NCI-H187 (cell line): ENCODE results near the gene RGMA.
A peak's percentile ranks its signal among the peaks of the same experiment; 100 is the strongest.

Experiments used
- DNase-seq, 2 experiments: peaks; one replicate each; lab custom pipeline; 2025; lab: John Stamatoyannopoulos, UW

Gene RGMA

GRCh38 chr15:93093765-93094164, 4.8 kb upstream of the RGMA start:
- DNase-seq = no peak

GRCh38 chr15:93091465-93091864, 2.5 kb upstream of the RGMA start:
- DNase-seq = no peak

GRCh38 chr15:93089727-93090305, 805 bp upstream of the RGMA start:
- DNase-seq = no peak

- no peak for DNase-seq
Observed at GRCh38 chr15:93088200-93088980, 621 bp downstream of the RGMA start.

GRCh38 chr15:93087825-93088199, 1.2 kb downstream of the RGMA start:
- peak; percentile 50 to 69 for DNase-seq

- no peak for DNase-seq
Observed at GRCh38 chr15:93086791-93087190, 2.2 kb downstream of the RGMA start.

GRCh38 chr15:93085692-93086091, 3.3 kb downstream of the RGMA start:
- DNase-seq = no peak

GRCh38 chr15:93082861-93083260, 6.2 kb downstream of the RGMA start:
- no peak for DNase-seq

GRCh38 chr15:93081399-93081798, 7.6 kb downstream of the RGMA start:
- DNase-seq = no peak

GRCh38 chr15:93080451-93080850, 8.6 kb downstream of the RGMA start:
- no peak for DNase-seq

GRCh38 chr15:93076875-93077274, 12.1 kb downstream of the RGMA start:
- no peak for DNase-seq

- DNase-seq = no peak
Observed at GRCh38 chr15:93076217-93076616, 12.8 kb downstream of the RGMA start.

GRCh38 chr15:93074599-93074998, 14.4 kb downstream of the RGMA start:
- no peak for DNase-seq

GRCh38 chr15:93073465-93073952, 15.5 kb downstream of the RGMA start:
- no peak for DNase-seq

- peak; percentile 57 to 80 for DNase-seq
Observed at GRCh38 chr15:93072411-93073394, 16.3 kb downstream of the RGMA start.

GRCh38 chr15:93072011-93072410, 17.0 kb downstream of the RGMA start:
- DNase-seq = no peak

- no peak for DNase-seq
Observed at GRCh38 chr15:93071469-93071936, 17.5 kb downstream of the RGMA start.

- DNase-seq = no peak
Observed at GRCh38 chr15:93070551-93071296, 18.3 kb downstream of the RGMA start.

GRCh38 chr15:93070132-93070531, 18.9 kb downstream of the RGMA start:
- DNase-seq = no peak

GRCh38 chr15:93068581-93069199, 20.3 kb downstream of the RGMA start:
- no peak for DNase-seq

- DNase-seq = no peak
Observed at GRCh38 chr15:93067649-93068085, 21.3 kb downstream of the RGMA start.
